Suprapubic skin (tissue), 4 donors: ENCODE measurements around the gene ZNF362.

Experiments
- EP300 ChIP-seq: sonication (generic); formaldehyde crosslinking; IDR thresholded peaks from one replicate; pipeline ENCODE4 v1.6.1; 2017; ENCODE audit warnings: antibody characterized with exemption
- POLR2A ChIP-seq, 2 donors: fragments of 450-650 bp; IDR thresholded peaks; one replicate each; pipeline ENCODE4 v1.6.1; 2017; ENCODE audit warnings: antibody characterized with exemption in 2 of 2, mild to moderate bottlenecking in 2 of 2, moderate library complexity in 2 of 2
- POLR2AphosphoS5 ChIP-seq, 3 donors: sonication (generic); formaldehyde crosslinking; IDR thresholded peaks; one replicate each; pipeline ENCODE4 v1.6.1; 2017; ENCODE audit warnings: antibody characterized with exemption in 3 of 3
- TF ChIP-seq, protein P1 (sequence below), 2 donors: fragments of 200-600 bp in 1 of 2; fragments of 450-650 bp in 1 of 2; sonication (generic) in 1 of 2; IDR thresholded peaks; one replicate each; pipeline ENCODE4 v1.5.1; 2016 to 2019; ENCODE audit warnings: antibody characterized with exemption in 2 of 2, mild to moderate bottlenecking in 1 of 2, moderate library complexity in 1 of 2

DNA sequence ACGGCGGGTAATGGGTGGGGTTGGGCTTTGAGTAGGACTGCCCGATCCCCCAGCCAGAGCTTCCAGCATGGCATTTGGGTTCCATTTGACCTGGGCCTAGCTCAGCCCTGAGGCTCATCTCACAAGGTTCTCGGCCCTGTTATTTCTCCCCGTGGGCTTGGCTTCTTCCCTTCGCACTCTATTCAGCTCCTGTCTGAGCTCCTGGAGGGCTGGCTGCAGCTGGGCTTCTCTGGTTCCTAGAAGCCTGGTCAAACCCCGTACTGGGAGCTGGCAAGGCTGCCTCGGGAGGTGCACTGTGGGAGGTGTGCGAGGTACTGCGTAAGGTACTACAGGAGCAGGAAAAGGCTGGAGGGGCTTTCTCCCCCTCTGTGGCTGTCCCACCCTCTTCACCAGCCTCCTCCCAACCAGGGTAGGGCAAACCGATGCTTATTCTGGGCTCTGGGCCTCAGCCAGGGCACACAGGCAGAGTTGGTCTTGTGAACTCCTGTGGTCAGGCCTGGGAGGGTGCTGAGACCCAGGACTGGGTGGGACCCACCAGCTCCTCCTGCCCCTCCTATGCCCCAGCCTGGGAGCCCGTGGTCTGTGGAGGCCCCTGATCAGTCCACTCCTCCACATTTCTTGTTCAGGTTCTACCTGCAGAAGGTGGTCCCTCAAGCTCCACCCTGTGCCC lies 63.8 kb downstream of the ZNF362 start:
- TF ChIP-seq, protein P1, sequence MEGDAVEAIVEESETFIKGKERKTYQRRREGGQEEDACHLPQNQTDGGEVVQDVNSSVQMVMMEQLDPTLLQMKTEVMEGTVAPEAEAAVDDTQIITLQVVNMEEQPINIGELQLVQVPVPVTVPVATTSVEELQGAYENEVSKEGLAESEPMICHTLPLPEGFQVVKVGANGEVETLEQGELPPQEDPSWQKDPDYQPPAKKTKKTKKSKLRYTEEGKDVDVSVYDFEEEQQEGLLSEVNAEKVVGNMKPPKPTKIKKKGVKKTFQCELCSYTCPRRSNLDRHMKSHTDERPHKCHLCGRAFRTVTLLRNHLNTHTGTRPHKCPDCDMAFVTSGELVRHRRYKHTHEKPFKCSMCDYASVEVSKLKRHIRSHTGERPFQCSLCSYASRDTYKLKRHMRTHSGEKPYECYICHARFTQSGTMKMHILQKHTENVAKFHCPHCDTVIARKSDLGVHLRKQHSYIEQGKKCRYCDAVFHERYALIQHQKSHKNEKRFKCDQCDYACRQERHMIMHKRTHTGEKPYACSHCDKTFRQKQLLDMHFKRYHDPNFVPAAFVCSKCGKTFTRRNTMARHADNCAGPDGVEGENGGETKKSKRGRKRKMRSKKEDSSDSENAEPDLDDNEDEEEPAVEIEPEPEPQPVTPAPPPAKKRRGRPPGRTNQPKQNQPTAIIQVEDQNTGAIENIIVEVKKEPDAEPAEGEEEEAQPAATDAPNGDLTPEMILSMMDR (IDR thresholded peaks at IDR 0.05) = no peak
- TF ChIP-seq POLR2A (IDR thresholded peaks at IDR 0.05) = no peak
- no peak for TF ChIP-seq POLR2AphosphoS5 (IDR thresholded peaks at IDR 0.05)
- TF ChIP-seq EP300 = no peak
